HEK293 (cell line): ENCODE data around the gene PINLYP.

Experiments
- HOXD13 ChIP-seq: sonication (generic); formaldehyde crosslinking; IDR thresholded peaks from 2 replicates; pipeline ENCODE4 v1.8.0; 2022; ENCODE audit warnings: missing genetic modification reagents, borderline replicate concordance
- OVOL3 ChIP-seq: fragments of 450-650 bp; formaldehyde crosslinking; IDR thresholded peaks from 2 replicates; pipeline ENCODE4 v1.5.1; 2016; ENCODE audit warnings: missing biosample characterization, missing genetic modification characterization
- RBAK ChIP-seq: fragments of 450-650 bp; formaldehyde crosslinking; IDR thresholded peaks from 2 replicates; pipeline ENCODE4 v1.5.1; 2016; ENCODE audit warnings: missing biosample characterization, missing genetic modification characterization
- SETDB1 ChIP-seq: IDR thresholded peaks from one replicate; pipeline ENCODE4 v1.6.1; 2017; ENCODE audit warnings: mild to moderate bottlenecking, low read length, moderate library complexity, mixed read lengths; ENCODE audit not compliant: insufficient read length
- ZBTB7A ChIP-seq: fragments of 450-650 bp; formaldehyde crosslinking; IDR thresholded peaks from 2 replicates; pipeline ENCODE4 v1.5.1; 2016; ENCODE audit warnings: low read depth, missing biosample characterization, missing genetic modification characterization
- ZEB2 ChIP-seq: fragments of 450-650 bp; formaldehyde crosslinking; IDR thresholded peaks from 2 replicates; pipeline ENCODE4 v1.5.1; 2016; ENCODE audit warnings: missing biosample characterization, missing genetic modification characterization
- ZFP37 ChIP-seq: fragments of 450-650 bp; formaldehyde crosslinking; IDR thresholded peaks from 2 replicates; pipeline ENCODE4 v1.5.1; 2016; ENCODE audit warnings: missing biosample characterization, missing genetic modification characterization
- ZNF112 ChIP-seq: fragments of 450-650 bp; formaldehyde crosslinking; IDR thresholded peaks from 2 replicates; pipeline ENCODE4 v1.5.0; 2017; ENCODE audit warnings: missing biosample characterization, missing genetic modification characterization
- ZNF148 ChIP-seq: fragments of 450-650 bp; formaldehyde crosslinking; IDR thresholded peaks from 2 replicates; pipeline ENCODE4 v1.5.0; 2017; ENCODE audit warnings: missing biosample characterization, missing genetic modification characterization, borderline replicate concordance
- ZNF157 ChIP-seq: fragments of 450-650 bp; formaldehyde crosslinking; IDR thresholded peaks from 2 replicates; pipeline ENCODE4 v1.5.1; 2016; ENCODE audit warnings: missing biosample characterization, missing genetic modification characterization
- ZNF175 ChIP-seq: fragments of 450-650 bp; formaldehyde crosslinking; IDR thresholded peaks from 2 replicates; pipeline ENCODE4 v1.5.1; 2016; ENCODE audit warnings: missing biosample characterization, missing genetic modification characterization
- ZNF24 ChIP-seq: fragments of 450-650 bp; formaldehyde crosslinking; IDR thresholded peaks from 2 replicates; pipeline ENCODE4 v1.5.1; 2016; ENCODE audit warnings: missing biosample characterization, missing genetic modification characterization
- ZNF248 ChIP-seq: fragments of 450-650 bp; formaldehyde crosslinking; IDR thresholded peaks from 2 replicates; pipeline ENCODE4 v1.5.1; 2017; ENCODE audit warnings: missing biosample characterization, missing genetic modification characterization
- ZNF311 ChIP-seq: fragments of 450-650 bp; formaldehyde crosslinking; IDR thresholded peaks from 2 replicates; pipeline ENCODE4 v1.5.1; 2017; ENCODE audit warnings: missing biosample characterization, missing genetic modification characterization, borderline replicate concordance
- ZNF335 ChIP-seq: fragments of 450-650 bp; formaldehyde crosslinking; conservative IDR thresholded peaks from 2 replicates; pipeline ENCODE4 v1.5.1; 2016; ENCODE audit warnings: missing biosample characterization, missing genetic modification characterization
- ZNF391 ChIP-seq: fragments of 450-650 bp; formaldehyde crosslinking; IDR thresholded peaks from 2 replicates; pipeline ENCODE4 v1.5.1; 2016; ENCODE audit warnings: low read depth, missing biosample characterization, missing genetic modification characterization, borderline replicate concordance
- ZNF530 ChIP-seq: fragments of 450-650 bp; formaldehyde crosslinking; IDR thresholded peaks from 2 replicates; pipeline ENCODE4 v1.5.1; 2016; ENCODE audit warnings: low read depth, missing biosample characterization, missing genetic modification characterization
- ZNF555 ChIP-seq: fragments of 450-650 bp; formaldehyde crosslinking; conservative IDR thresholded peaks from 2 replicates; pipeline ENCODE4 v1.5.1; 2017; ENCODE audit warnings: missing biosample characterization, mild to moderate bottlenecking, missing genetic modification characterization, inconsistent platforms
- ZNF558 ChIP-seq: fragments of 450-650 bp; formaldehyde crosslinking; IDR thresholded peaks from 2 replicates; pipeline ENCODE4 v1.5.1; 2016; ENCODE audit warnings: missing biosample characterization, missing genetic modification characterization
- ZNF560 ChIP-seq: fragments of 450-650 bp; formaldehyde crosslinking; IDR thresholded peaks from 2 replicates; pipeline ENCODE4 v1.5.1; 2017; ENCODE audit warnings: missing biosample characterization, missing genetic modification characterization, borderline replicate concordance
- ZNF561 ChIP-seq: fragments of 450-650 bp; IDR thresholded peaks from 2 replicates; pipeline ENCODE4 v1.5.1; 2018; ENCODE audit warnings: missing biosample characterization, missing genetic modification characterization, borderline replicate concordance
- ZNF660 ChIP-seq: fragments of 450-650 bp; IDR thresholded peaks from 2 replicates; pipeline ENCODE4 v1.5.1; 2018; ENCODE audit warnings: missing biosample characterization, mild to moderate bottlenecking, missing genetic modification characterization
- ZNF670 ChIP-seq: fragments of 450-650 bp; formaldehyde crosslinking; IDR thresholded peaks from 2 replicates; pipeline ENCODE4 v1.5.1; 2016; ENCODE audit warnings: missing biosample characterization, missing genetic modification characterization, low read depth
- ZNF704 ChIP-seq: fragments of 450-650 bp; formaldehyde crosslinking; IDR thresholded peaks from 2 replicates; pipeline ENCODE4 v1.5.1; 2016; ENCODE audit warnings: missing biosample characterization, missing genetic modification characterization
- ZNF768 ChIP-seq: fragments of 450-650 bp; formaldehyde crosslinking; IDR thresholded peaks from 2 replicates; pipeline ENCODE4 v1.5.1; 2018; ENCODE audit warnings: missing biosample characterization, mild to moderate bottlenecking, missing genetic modification characterization
- ZNF843 ChIP-seq: fragments of 450-650 bp; formaldehyde crosslinking; IDR thresholded peaks from 2 replicates; pipeline ENCODE4 v1.5.1; 2016; ENCODE audit warnings: missing biosample characterization, missing genetic modification characterization
- ZSCAN18 ChIP-seq: fragments of 450-650 bp; formaldehyde crosslinking; IDR thresholded peaks from 2 replicates; pipeline ENCODE4 v1.5.1; 2016; ENCODE audit warnings: missing biosample characterization, missing genetic modification characterization
- ZSCAN30 ChIP-seq: fragments of 450-650 bp; IDR thresholded peaks from 2 replicates; pipeline ENCODE4 v1.5.1; 2018; ENCODE audit warnings: missing biosample characterization, mild to moderate bottlenecking, missing genetic modification characterization, moderate library complexity
- ZSCAN5A ChIP-seq: fragments of 450-650 bp; formaldehyde crosslinking; IDR thresholded peaks from 2 replicates; pipeline ENCODE4 v1.5.1; 2016; ENCODE audit warnings: missing biosample characterization, missing genetic modification characterization
- TF ChIP-seq, protein P1 (sequence below): fragments of 450-650 bp; formaldehyde crosslinking; IDR thresholded peaks from 2 replicates; pipeline ENCODE4 v1.5.1; 2016; ENCODE audit warnings: missing biosample characterization, missing genetic modification characterization
- TF ChIP-seq, protein P2 (sequence below): fragments of 450-650 bp; formaldehyde crosslinking; IDR thresholded peaks from 2 replicates; pipeline ENCODE4 v1.5.1; 2016; ENCODE audit warnings: missing biosample characterization, missing genetic modification characterization

Gene PINLYP

DNA sequence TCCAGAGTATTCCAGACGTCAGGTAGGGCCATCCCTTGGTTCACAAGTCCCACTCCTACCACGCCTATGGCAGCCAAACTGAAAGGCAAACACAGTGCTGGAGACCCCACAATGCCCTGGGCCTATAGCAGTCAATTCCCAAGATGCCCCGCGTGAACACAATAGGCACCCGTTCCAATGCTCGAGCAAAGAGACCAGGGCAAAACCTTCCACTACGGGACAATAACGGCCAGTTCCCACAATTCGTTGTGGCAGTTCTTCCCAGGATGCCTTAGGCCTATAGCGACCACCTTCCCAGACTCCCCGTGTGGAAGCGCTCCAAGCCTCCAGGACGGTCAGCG lies 43.3 kb downstream of the PINLYP start (continued):
- TF ChIP-seq SETDB1 (no peak), ZBTB7A (no peak), RBAK (tag by site-specific recombination) (no peak), ZNF670 (tag by site-specific recombination) (no peak), ZNF558 (tag by site-specific recombination) (no peak), HOXD13 (CRISPR knock-in tag) (no peak), ZNF148 (tag by site-specific recombination) (peak; percentile 7; the same call in 1 of the 2 replicates), ZNF335 (tag by site-specific recombination) (peak; percentile 98; the same call in 1 of the 2 replicates), ZNF561 (tag by site-specific recombination) (no peak), ZNF660 (tag by site-specific recombination) (peak; percentile 55; the same call in 1 of the 2 replicates), ZNF530 (no peak), ZNF560 (tag by site-specific recombination) (no peak), ZNF704 (no peak), ZSCAN30 (tag by site-specific recombination) (no peak; the same call in 1 of the 2 replicates), ZNF391 (no peak), ZFP37 (tag by site-specific recombination) (peak; percentile 97), ZNF768 (tag by site-specific recombination) (no peak), ZNF555 (no peak), ZSCAN18 (no peak; the same call in 1 of the 2 replicates), ZNF843 (tag by site-specific recombination) (peak; percentile 80; the same call in 1 of the 2 replicates), ZSCAN5A (tag by site-specific recombination) (no peak), OVOL3 (peak; percentile 38; the same call in 1 of the 2 replicates), ZNF175 (tag by site-specific recombination) (0 out of 2 replicates have a peak, but pooled peaks have one; percentile 32), ZNF248 (tag by site-specific recombination) (no peak), ZEB2 (no peak), ZNF112 (tag by site-specific recombination) (no peak), ZNF24 (0 out of 2 replicates have a peak, but pooled peaks have one; percentile 88), ZNF157 (tag by site-specific recombination) (no peak), ZNF311 (tag by site-specific recombination) (no peak)
- TF ChIP-seq, protein P1, sequence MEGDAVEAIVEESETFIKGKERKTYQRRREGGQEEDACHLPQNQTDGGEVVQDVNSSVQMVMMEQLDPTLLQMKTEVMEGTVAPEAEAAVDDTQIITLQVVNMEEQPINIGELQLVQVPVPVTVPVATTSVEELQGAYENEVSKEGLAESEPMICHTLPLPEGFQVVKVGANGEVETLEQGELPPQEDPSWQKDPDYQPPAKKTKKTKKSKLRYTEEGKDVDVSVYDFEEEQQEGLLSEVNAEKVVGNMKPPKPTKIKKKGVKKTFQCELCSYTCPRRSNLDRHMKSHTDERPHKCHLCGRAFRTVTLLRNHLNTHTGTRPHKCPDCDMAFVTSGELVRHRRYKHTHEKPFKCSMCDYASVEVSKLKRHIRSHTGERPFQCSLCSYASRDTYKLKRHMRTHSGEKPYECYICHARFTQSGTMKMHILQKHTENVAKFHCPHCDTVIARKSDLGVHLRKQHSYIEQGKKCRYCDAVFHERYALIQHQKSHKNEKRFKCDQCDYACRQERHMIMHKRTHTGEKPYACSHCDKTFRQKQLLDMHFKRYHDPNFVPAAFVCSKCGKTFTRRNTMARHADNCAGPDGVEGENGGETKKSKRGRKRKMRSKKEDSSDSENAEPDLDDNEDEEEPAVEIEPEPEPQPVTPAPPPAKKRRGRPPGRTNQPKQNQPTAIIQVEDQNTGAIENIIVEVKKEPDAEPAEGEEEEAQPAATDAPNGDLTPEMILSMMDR (tag by site-specific recombination): no peak; the same call in 1 of the 2 replicates
- TF ChIP-seq, protein P2, sequence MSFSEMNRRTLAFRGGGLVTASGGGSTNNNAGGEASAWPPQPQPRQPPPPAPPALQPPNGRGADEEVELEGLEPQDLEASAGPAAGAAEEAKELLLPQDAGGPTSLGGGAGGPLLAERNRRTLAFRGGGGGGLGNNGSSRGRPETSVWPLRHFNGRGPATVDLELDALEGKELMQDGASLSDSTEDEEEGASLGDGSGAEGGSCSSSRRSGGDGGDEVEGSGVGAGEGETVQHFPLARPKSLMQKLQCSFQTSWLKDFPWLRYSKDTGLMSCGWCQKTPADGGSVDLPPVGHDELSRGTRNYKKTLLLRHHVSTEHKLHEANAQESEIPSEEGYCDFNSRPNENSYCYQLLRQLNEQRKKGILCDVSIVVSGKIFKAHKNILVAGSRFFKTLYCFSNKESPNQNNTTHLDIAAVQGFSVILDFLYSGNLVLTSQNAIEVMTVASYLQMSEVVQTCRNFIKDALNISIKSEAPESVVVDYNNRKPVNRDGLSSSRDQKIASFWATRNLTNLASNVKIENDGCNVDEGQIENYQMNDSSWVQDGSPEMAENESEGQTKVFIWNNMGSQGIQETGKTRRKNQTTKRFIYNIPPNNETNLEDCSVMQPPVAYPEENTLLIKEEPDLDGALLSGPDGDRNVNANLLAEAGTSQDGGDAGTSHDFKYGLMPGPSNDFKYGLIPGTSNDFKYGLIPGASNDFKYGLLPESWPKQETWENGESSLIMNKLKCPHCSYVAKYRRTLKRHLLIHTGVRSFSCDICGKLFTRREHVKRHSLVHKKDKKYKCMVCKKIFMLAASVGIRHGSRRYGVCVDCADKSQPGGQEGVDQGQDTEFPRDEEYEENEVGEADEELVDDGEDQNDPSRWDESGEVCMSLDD: peak; percentile 70; the same call in 1 of the 2 replicates
